ENCODE results near the gene MT1H. TPM values are rescaled to one million over a fixed set of nuclear protein-coding genes. Genes with fewer than 3 reads are reported as not detected.
A peak's percentile ranks its signal among the peaks of the same experiment; 100 is the strongest.
"Not testable (repeated sequence)": the region's sequence is repeated elsewhere in the genome, so short reads cannot be mapped to it uniquely, and the experiment has no call there.

The MT1H gene
- total and polyA plus RNA-seq, 3 donors from 2014 or later = not detected

DNA sequence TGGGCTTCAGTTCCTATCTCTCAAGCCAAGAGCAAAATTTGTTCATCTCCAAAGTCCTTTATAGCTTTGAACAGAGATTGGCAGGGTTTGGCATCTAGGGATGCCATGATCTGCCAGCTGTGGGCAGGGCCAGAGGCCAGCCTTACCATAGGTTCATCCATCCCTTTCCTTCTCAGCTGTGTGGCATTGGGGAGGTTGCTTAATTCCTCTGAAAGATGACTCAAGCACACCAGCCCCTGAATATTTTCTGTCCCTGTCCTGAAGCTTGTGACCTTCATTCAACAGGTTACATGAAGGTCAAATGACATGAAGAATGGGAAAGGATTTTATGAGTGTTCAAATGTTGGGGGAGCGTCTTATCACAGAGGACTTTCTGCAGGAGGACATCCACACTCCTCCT is 5.1 kb upstream of the MT1H start:
- no peaks in the 10 kb centered on the region for H3K36me3 ChIP-seq (ENCODE audit: low read depth, missing control alignments)
- H3K9me3 ChIP-seq = no peaks in the 10 kb centered on the region
- no peaks in the 10 kb centered on the region for H3K27me3 ChIP-seq
- H3K4me1 ChIP-seq = peaks cover 7% of the 10 kb centered on the region
- H3K4me3 ChIP-seq = no peak overlapping the region
- no peak for TF ChIP-seq POLR2A (IDR thresholded peaks at IDR 0.05)
- TF ChIP-seq CTCF (IDR thresholded peaks at IDR 0.05) = no peak
- H3K27ac ChIP-seq = no peak overlapping the region
- intact Hi-C loops (cut with DNase I; ENCODE audit: low total_unique reads) = no loop called here
- no peak for DNase-seq
- 92 to 93% methylated on average over 1 of the region's 1 CpG for WGBS, 2 donors

DNA sequence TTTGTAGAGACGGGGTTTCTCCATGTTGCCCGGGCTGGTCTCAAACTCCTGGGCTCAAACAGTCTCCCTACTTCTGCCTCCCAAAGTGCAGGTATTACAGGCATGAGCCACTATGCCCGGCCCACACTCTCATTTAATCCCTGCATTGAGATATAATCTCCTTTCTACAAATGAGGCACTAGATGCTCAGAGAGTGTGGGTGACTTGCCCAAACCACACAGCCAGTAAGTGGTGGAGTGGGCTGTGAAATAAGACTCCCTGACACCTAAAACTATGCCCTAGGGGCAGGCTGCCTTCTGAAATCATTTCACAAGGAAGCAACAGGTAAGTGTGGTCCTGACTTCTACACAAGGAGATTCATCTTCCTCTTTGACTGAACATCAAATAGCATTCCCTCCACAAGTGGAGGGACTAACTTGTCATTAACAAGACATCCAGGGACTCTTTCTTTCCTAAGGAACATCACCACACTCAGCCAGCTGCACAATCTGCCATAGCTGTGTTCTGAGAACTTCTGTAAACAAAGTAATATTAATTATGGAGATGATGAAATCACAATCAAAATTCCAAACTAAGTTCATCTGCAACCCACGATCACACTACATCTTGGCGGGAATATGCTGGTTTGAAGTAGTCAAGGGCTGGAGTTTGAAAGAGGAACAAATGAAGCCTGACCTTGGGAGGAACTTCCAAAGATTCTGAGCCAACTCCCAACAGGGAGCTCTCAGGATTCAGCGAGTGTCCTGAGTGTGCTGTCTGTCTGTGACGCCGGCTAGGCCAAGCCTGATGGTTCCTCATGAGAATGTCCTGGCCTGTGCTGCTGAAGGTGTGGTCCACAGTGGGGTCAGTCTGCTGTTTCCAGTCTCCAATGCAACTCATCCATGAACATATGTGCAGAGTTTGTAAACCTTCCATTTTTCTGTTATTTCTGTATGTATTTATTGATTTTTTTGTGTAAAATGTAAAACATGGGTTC is 4.0 kb upstream of the MT1H start:
- WGBS, 2 donors = 57 to 60% methylated on average over 8 of the region's 8 CpGs
- H3K4me3 ChIP-seq; H3K4me1 ChIP-seq; H3K27ac ChIP-seq; H3K9me3 ChIP-seq; H3K36me3 ChIP-seq (ENCODE audit: low read depth, missing control alignments); H3K27me3 ChIP-seq; intact Hi-C loops (cut with DNase I; ENCODE audit: low total_unique reads): not testable (repeated sequence)
- DNase-seq = peak; percentile 67

DNA sequence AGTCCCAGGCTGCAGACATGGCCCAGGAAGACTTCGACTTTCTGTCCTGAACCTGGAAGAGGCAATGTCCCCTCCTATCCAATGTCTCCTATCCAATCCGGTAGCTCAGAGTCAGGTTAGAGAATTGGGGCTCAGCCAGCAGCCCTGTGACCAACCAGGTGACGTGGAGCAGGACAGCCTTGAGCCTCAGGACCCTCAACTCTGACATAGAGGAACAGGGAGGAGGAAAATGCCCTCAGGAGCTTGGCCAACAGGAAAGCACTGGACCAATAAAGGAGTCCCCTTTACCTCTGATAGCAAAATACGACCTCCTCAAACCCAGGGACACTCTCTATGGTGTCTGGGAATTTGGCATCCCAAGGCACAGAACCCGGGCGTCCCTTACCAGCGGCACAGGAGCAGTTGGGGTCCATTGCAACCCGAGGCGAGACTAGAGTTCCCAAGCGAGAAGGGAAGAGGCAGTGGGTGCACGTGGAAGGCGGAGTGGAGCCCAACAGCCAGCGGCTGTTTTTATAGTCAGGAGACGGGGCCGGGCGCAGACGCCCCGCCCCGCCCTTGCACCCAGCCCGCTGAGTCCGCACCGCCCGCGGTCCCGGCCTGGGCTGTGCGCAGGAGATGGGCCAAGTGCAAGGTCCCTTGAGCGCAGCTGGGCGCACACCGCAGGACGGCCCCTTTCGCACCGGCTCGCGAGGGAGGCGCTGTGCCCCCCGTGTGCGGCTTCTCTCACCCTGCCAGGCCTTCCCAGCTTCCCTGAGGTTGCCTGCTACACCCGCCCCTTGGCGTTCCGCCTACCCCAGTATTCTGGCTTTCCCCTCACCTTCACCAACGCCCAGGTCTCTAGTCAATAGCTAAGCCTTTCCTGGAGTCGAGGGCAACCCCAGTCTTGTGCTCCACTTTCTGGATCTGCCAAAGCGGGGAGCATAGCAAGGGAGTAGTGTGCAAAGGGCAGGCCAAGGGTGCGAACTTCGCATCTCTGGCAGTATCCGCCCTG is 1.7 kb upstream of the MT1H start, which contains the start of gene MT1G:
Gene MT1G, minus strand, starts transcription at position 485 of the 991 bp plus-strand sequence. Its CDS starts 72 bp downstream, at position 413.
- H3K4me1 ChIP-seq = peaks cover 6% of the 10 kb centered on the region
- H3K27me3 ChIP-seq = no peaks in the 10 kb centered on the region
- TF ChIP-seq CTCF (IDR thresholded peaks at IDR 0.05) = no peak
- no peak for TF ChIP-seq POLR2A (IDR thresholded peaks at IDR 0.05)
- no peak for DNase-seq
- no peaks in the 10 kb centered on the region for H3K9me3 ChIP-seq
- intact Hi-C loops (cut with DNase I; ENCODE audit: low total_unique reads) = no loop called here
- H3K27ac ChIP-seq = no peak within 1 kb of the TSS
- H3K4me3 ChIP-seq = no peak within 1 kb of the TSS
- H3K36me3 ChIP-seq (ENCODE audit: low read depth, missing control alignments) = no peaks in the 10 kb centered on the region
- WGBS, 2 donors = 23 to 35% methylated on average over 19 to 46 of the region's 46 CpGs

DNA sequence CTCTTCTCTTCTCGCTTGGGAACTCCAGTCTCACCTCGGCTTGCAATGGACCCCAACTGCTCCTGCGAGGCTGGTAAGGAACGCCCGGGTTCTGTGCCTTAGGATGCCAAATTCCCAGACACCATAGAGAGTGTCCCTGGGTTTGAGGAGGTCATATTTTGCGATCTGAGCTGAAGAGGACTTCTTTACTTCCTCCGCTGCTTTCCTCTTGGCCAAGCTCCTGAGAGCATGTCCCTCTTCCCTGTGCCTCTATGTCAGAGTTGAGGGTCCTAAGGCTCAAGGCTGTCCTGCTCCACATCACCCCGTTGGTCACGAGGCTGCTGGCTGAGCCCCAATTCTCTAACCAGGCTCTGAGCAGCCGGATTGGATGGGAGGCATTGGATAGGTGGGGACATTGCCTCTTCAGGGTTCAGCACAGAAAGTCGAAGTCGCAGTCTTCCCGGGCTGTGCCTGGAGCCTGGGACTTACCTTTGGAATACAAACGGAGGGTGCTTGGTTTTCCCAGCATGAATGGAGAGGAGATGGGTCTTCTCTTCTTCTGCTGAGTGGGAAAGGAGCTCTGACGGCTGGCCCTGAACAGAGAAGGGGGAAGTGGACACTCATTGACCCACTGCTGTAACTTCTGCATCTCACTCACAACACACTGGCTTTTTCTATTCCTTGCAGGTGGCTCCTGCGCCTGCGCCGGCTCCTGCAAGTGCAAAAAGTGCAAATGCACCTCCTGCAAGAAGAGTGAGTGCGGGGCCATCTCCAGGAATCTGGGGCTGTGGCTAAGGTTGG is 416 bp downstream of the MT1H start:
- no peaks in the 10 kb centered on the region for H3K27me3 ChIP-seq
- no peak overlapping the region for H3K27ac ChIP-seq
- H3K4me1 ChIP-seq = peaks cover 3% of the 10 kb centered on the region
- no peaks in the 10 kb centered on the region for H3K9me3 ChIP-seq
- intact Hi-C loops (cut with DNase I; ENCODE audit: low total_unique reads) = no loop called here
- WGBS, 2 donors = 47 to 56% methylated on average over 17 to 19 of the region's 19 CpGs
- no peak for DNase-seq
- TF ChIP-seq POLR2A (IDR thresholded peaks at IDR 0.05) (no peak), CTCF (IDR thresholded peaks at IDR 0.05) (no peak)
- H3K36me3 ChIP-seq (ENCODE audit: low read depth, missing control alignments) = no peaks in the 10 kb centered on the region
- no peak overlapping the region for H3K4me3 ChIP-seq

Measured in testis (tissue), 3 donors.